H9 (cell line): ENCODE measurements around the gene DUS2. TPM values are rescaled to one million over a fixed set of nuclear protein-coding genes. Genes with fewer than 3 reads are reported as not detected.

ENCODE experiments used
- DNase-seq: peaks from one replicate; pipeline ENCODE4 v3.0.0-alpha.2; 2017
- H2AFZ ChIP-seq: one replicate; pipeline ENCODE4 v1.6.1; 2013; ENCODE audit warnings: mild to moderate bottlenecking, low read length, control low read depth, moderate library complexity
- H2AK5ac ChIP-seq: 2 replicates; pipeline ENCODE4 v1.6.1; 2013; ENCODE audit warnings: low read length, control low read depth, mixed read lengths; ENCODE audit not compliant: insufficient read length
- H2BK120ac ChIP-seq: one replicate; pipeline ENCODE4 v1.6.1; 2013; ENCODE audit warnings: low read depth, mild to moderate bottlenecking, low read length, control low read depth, inconsistent platforms; ENCODE audit not compliant: poor library complexity, severe bottlenecking
- H2BK12ac ChIP-seq: 2 replicates; pipeline ENCODE4 v1.6.1; 2013; ENCODE audit warnings: low read length, control low read depth, mixed read lengths, low read depth; ENCODE audit not compliant: insufficient read length
- H2BK15ac ChIP-seq: 2 replicates; pipeline ENCODE4 v1.6.1; 2013; ENCODE audit warnings: low read depth, low read length, control low read depth
- H2BK20ac ChIP-seq: one replicate; pipeline ENCODE4 v1.6.1; 2013; ENCODE audit warnings: low read depth, mild to moderate bottlenecking, low read length, control low read depth, inconsistent platforms; ENCODE audit not compliant: poor library complexity, severe bottlenecking
- H2BK5ac ChIP-seq: 2 replicates; pipeline ENCODE4 v1.6.1; 2013; ENCODE audit warnings: low read length, control low read depth, mixed read lengths; ENCODE audit not compliant: insufficient read length
- H3K14ac ChIP-seq: 2 replicates; pipeline ENCODE4 v1.6.1; 2013; ENCODE audit warnings: low read length, control low read depth; ENCODE audit not compliant: insufficient read depth
- H3K18ac ChIP-seq: 2 replicates; pipeline ENCODE4 v1.6.1; 2013; ENCODE audit warnings: low read depth, mild to moderate bottlenecking, mixed read lengths, low read length, control low read depth; ENCODE audit not compliant: insufficient read length
- H3K23ac ChIP-seq: 2 replicates; pipeline ENCODE4 v1.6.1; 2013; ENCODE audit warnings: low read length, control low read depth, mixed read lengths, low read depth; ENCODE audit not compliant: insufficient read length
- H3K23me2 ChIP-seq: 2 replicates; pipeline ENCODE4 v1.6.1; 2013; ENCODE audit warnings: low read depth, mild to moderate bottlenecking, mixed read lengths, low read length, control low read depth; ENCODE audit not compliant: insufficient read length, poor library complexity, severe bottlenecking
- H3K27ac ChIP-seq: 2 replicates; pipeline ENCODE4 v1.5.1; 2013; ENCODE audit warnings: low read length, control low read depth, mixed read lengths, low read depth; ENCODE audit not compliant: insufficient read length
- H3K27me3 ChIP-seq: 2 replicates; pipeline ENCODE4 v1.6.1; 2013; ENCODE audit warnings: low read length, control low read depth, inconsistent platforms; ENCODE audit not compliant: insufficient read depth
- H3K4ac ChIP-seq: 2 replicates; pipeline ENCODE4 v1.6.1; 2013; ENCODE audit warnings: low read depth, mild to moderate bottlenecking, control low read depth, inconsistent platforms, low read length, moderate library complexity
- H3K4me1 ChIP-seq: 2 replicates; pipeline ENCODE4 v1.6.1; 2013; ENCODE audit warnings: low read length, control low read depth, inconsistent platforms; ENCODE audit not compliant: insufficient read depth
- H3K4me2 ChIP-seq: 2 replicates; pipeline ENCODE4 v1.6.1; 2013; ENCODE audit warnings: low read length, control low read depth, mixed read lengths; ENCODE audit not compliant: insufficient read length, insufficient read depth
- H3K56ac ChIP-seq: 2 replicates; pipeline ENCODE4 v1.6.1; 2013; ENCODE audit warnings: low read depth, mild to moderate bottlenecking, mixed read lengths, low read length, control low read depth; ENCODE audit not compliant: insufficient read length
- H3K79me1 ChIP-seq: 2 replicates; pipeline ENCODE4 v1.6.1; 2013; ENCODE audit warnings: low read depth, mild to moderate bottlenecking, moderate library complexity, low read length, control low read depth, inconsistent platforms; ENCODE audit not compliant: insufficient read depth, poor library complexity, severe bottlenecking
- H3K79me2 ChIP-seq: 2 replicates; pipeline ENCODE4 v1.6.1; 2013; ENCODE audit warnings: low read length, control low read depth, inconsistent platforms; ENCODE audit not compliant: insufficient read depth
- H3K9ac ChIP-seq: 2 replicates; pipeline ENCODE4 v1.6.1; 2013; ENCODE audit warnings: low read length, control low read depth, mixed read lengths; ENCODE audit not compliant: insufficient read length; ENCODE audit errors: extremely low read depth
- H3K9me3 ChIP-seq: one replicate; pipeline ENCODE4 v1.6.1; 2013; ENCODE audit warnings: low read depth, low read length, inconsistent platforms; ENCODE audit not compliant: control insufficient read depth
- H3T11ph ChIP-seq: one replicate; pipeline ENCODE4 v1.6.1; 2013; ENCODE audit warnings: mild to moderate bottlenecking, low read length, control low read depth, inconsistent platforms
- H4K20me1 ChIP-seq: one replicate; pipeline ENCODE4 v1.6.1; 2013; ENCODE audit not compliant: control insufficient read depth, insufficient read length, insufficient read depth
- H4K5ac ChIP-seq: 2 replicates; pipeline ENCODE4 v1.6.1; 2013; ENCODE audit warnings: low read depth, mild to moderate bottlenecking, mixed read lengths, low read length, control low read depth; ENCODE audit not compliant: insufficient read length
- H4K8ac ChIP-seq: replicated peaks from 2 replicates; pipeline ENCODE4 v1.6.1; 2013; ENCODE audit warnings: low read length, control low read depth, mixed read lengths, low read depth; ENCODE audit not compliant: insufficient read length
- H4K91ac ChIP-seq: 2 replicates; pipeline ENCODE4 v1.6.1; 2013; ENCODE audit warnings: low read depth, mild to moderate bottlenecking, moderate library complexity, mixed read lengths, low read length, control low read depth; ENCODE audit not compliant: insufficient read length
- H3K27ac Mint-ChIP-seq, 3 experiments: 2 replicates in 2 of 3; 3 replicates in 1 of 3; pipeline ENCODE4 v1.8.0; 2020 to 2021; ENCODE audit warnings: mixed read lengths in 3 of 3, mild to moderate bottlenecking in 1 of 3, moderate library complexity in 1 of 3
- H3K27me3 Mint-ChIP-seq: 2 replicates; pipeline ENCODE4 v1.8.0; 2021; ENCODE audit warnings: low read depth, mild to moderate bottlenecking, moderate library complexity, mixed read lengths
- H3K36me3 Mint-ChIP-seq, 3 experiments: 2 replicates in 2 of 3; 3 replicates in 1 of 3; pipeline ENCODE4 v1.8.0; 2020 to 2021; ENCODE audit warnings: low read depth in 3 of 3, mixed read lengths in 3 of 3; ENCODE audit not compliant: insufficient read depth in 1 of 3
- H3K4me1 Mint-ChIP-seq, 2 experiments: 2 replicates each; pipeline ENCODE4 v1.8.0; 2020; ENCODE audit warnings: mixed read lengths in 2 of 2
- H3K4me3 Mint-ChIP-seq, 2 experiments: 2 replicates in 1 of 2; 3 replicates in 1 of 2; pipeline ENCODE4 v1.8.0; 2020 to 2021; ENCODE audit warnings: mild to moderate bottlenecking in 2 of 2, mixed read lengths in 2 of 2, moderate library complexity in 1 of 2
- H3K9me3 Mint-ChIP-seq, 2 experiments: 2 replicates in 1 of 2; 3 replicates in 1 of 2; pipeline ENCODE4 v1.8.0; 2020; ENCODE audit warnings: mild to moderate bottlenecking in 2 of 2, mixed read lengths in 2 of 2, moderate library complexity in 1 of 2
- CTCF ChIP-seq: fragments of 200-600 bp; sonication (generic); conservative IDR thresholded peaks from 3 replicates; pipeline ENCODE4 v1.8.0; 2021; ENCODE audit warnings: antibody characterized with exemption, mild to moderate bottlenecking
- WGBS: extraction: QIAGEN DNeasy Blood & Tissue Kit; methylation state at CpG from one replicate; pipeline ENCODE4 v1.1.7; 2013; ENCODE audit warnings: missing lambda C conversion rate, low lambda C conversion rate, mixed read lengths; ENCODE audit not compliant: insufficient read length; ENCODE audit errors: extremely low coverage; 5-methylcytosine and 5-hydroxymethylcytosine counted together
- total RNA-seq: library from RNA; stranded (reverse); gene quantifications from 2 replicates; pipeline ENCODE4 v1.2.1, GENCODE V29; 2021

The DUS2 gene
- total RNA-seq, 1 experiment from 2014 or later = 28.5 TPM

- Histone ChIP-seq H4K91ac (no peak overlapping the region), H3K79me2 (no peaks in the 10 kb centered on the region), H2AK5ac (no peak overlapping the region), H3K23ac (no peak overlapping the region), H3K23me2 (peaks cover 4% of the 10 kb centered on the region), H3K14ac (no peak overlapping the region), H3K4ac (no peak overlapping the region), H3K56ac (no peak overlapping the region), H3K79me1 (no peaks in the 10 kb centered on the region), H3K27me3 (no peaks in the 10 kb centered on the region), H2BK5ac (no peak overlapping the region), H4K5ac (no peak overlapping the region), H2BK20ac (no peak overlapping the region), H3K4me2 (no peak overlapping the region), H3K9ac (no peak overlapping the region), H4K20me1 (no peaks in the 10 kb centered on the region), H2BK15ac (no peak overlapping the region), H3K4me1 (no peaks in the 10 kb centered on the region; the same call in 1 of the 2 replicates), H3K9me3 (no peaks in the 10 kb centered on the region), H4K8ac (no peak overlapping the region), H3K27ac (no peak overlapping the region), H3K18ac (no peak overlapping the region), H2AFZ (no peak overlapping the region), H2BK12ac (no peak overlapping the region), H2BK120ac (no peak overlapping the region), H3T11ph (no peak overlapping the region)
- WGBS = no CpG with 5 or more reads among the region's 8 CpGs
- Mint-ChIP-seq H3K4me3 (no peak overlapping the region), H3K9me3 (no peaks in the 10 kb centered on the region), H3K36me3 (peaks cover 16 to 39% (median 37%) of the 10 kb centered on the region in 3 experiments), H3K27ac (no peak overlapping the region), H3K27me3 (no peaks in the 10 kb centered on the region; the same call in 1 of the 2 replicates), H3K4me1 (peaks cover 8 to 10% of the 10 kb centered on the region in 2 experiments)
- no peak for TF ChIP-seq CTCF
- no peak for DNase-seq
These were observed 55.8 kb downstream of the DUS2 start for GRCh38 chr16:68078701-68079375.
